Neural cell (in vitro differentiated cells): ENCODE results near the gene COL1A1. TPM values are rescaled to one million over a fixed set of nuclear protein-coding genes. Genes with fewer than 3 reads are reported as not detected.

ENCODE experiments used
- H2AFZ ChIP-seq: fragments of 200-600, 300-800 bp; sonication (generic), shearing (Covaris generic); 2 replicates; pipeline ENCODE4 v1.6.0; 2014; ENCODE audit warnings: low read depth, mild to moderate bottlenecking, antibody characterized with exemption, low read length, moderate library complexity
- H3F3A ChIP-seq: fragments of 200-600 bp; shearing (Covaris generic); 2 replicates; pipeline ENCODE4 v1.6.1; 2016; ENCODE audit warnings: mild to moderate bottlenecking, moderate library complexity, mixed read lengths, antibody characterized with exemption, low read length; ENCODE audit not compliant: insufficient read depth, poor library complexity, severe bottlenecking
- H3K27ac ChIP-seq: fragments of 200-600, 300-800 bp; sonication (generic), shearing (Covaris generic); 2 replicates; pipeline ENCODE4 v1.5.1; 2014; ENCODE audit warnings: mild to moderate bottlenecking, low read length, moderate library complexity
- H3K27me3 ChIP-seq: fragments of 300-800, 200-600 bp; sonication (generic), shearing (Covaris generic); 2 replicates; pipeline ENCODE4 v1.6.0; 2014; ENCODE audit warnings: mild to moderate bottlenecking, low read depth, low read length, moderate library complexity; ENCODE audit not compliant: insufficient read depth
- H3K36me3 ChIP-seq: fragments of 300-800, 200-600 bp; sonication (generic), shearing (Covaris generic); 2 replicates; pipeline ENCODE4 v1.5.1; 2014; ENCODE audit warnings: mild to moderate bottlenecking, antibody characterized with exemption, low read length, moderate library complexity; ENCODE audit not compliant: insufficient read depth
- H3K4me2 ChIP-seq: fragments of 300-800, 200-600 bp; sonication (generic), shearing (Covaris generic); 2 replicates; pipeline ENCODE4 v1.6.0; 2014; ENCODE audit warnings: mild to moderate bottlenecking, low read length
- H3K4me3 ChIP-seq: fragments of 300-800, 200-600 bp; sonication (generic), shearing (Covaris generic); 2 replicates; pipeline ENCODE4 v1.5.1; 2014; ENCODE audit warnings: mild to moderate bottlenecking, low read length, moderate library complexity
- H3K79me2 ChIP-seq: fragments of 200-600 bp; shearing (Covaris generic); replicated peaks from 2 replicates; pipeline ENCODE4 v1.6.0; 2014; ENCODE audit warnings: mild to moderate bottlenecking, low read length, moderate library complexity; ENCODE audit not compliant: insufficient read depth
- H3K9ac ChIP-seq: fragments of 300-800, 200-600 bp; sonication (generic), shearing (Covaris generic); 2 replicates; pipeline ENCODE4 v1.6.1; 2016; ENCODE audit warnings: mild to moderate bottlenecking, low read length, mixed read lengths
- H3K9me2 ChIP-seq: fragments of 200-600 bp; shearing (Covaris generic); 2 replicates; pipeline ENCODE4 v1.6.1; 2016; ENCODE audit warnings: mild to moderate bottlenecking, low read length, mixed read lengths; ENCODE audit not compliant: insufficient read depth
- H3K9me3 ChIP-seq: fragments of 200-600, 300-800 bp; sonication (generic), shearing (Covaris generic); 2 replicates; pipeline ENCODE4 v1.6.1; 2016; ENCODE audit warnings: mild to moderate bottlenecking, mixed run types, low read length, moderate library complexity, mixed read lengths
- H4K20me1 ChIP-seq: fragments of 200-600 bp; shearing (Covaris generic); 2 replicates; pipeline ENCODE4 v1.6.1; 2016; ENCODE audit warnings: mild to moderate bottlenecking, mixed run types; ENCODE audit not compliant: insufficient read depth
- CTCF ChIP-seq: fragments of 450-650 bp; IDR thresholded peaks from 2 replicates; pipeline ENCODE4 v1.5.1; 2014; ENCODE audit warnings: antibody characterized with exemption, mild to moderate bottlenecking, moderate library complexity; ENCODE audit not compliant: poor library complexity, severe bottlenecking
- EP300 ChIP-seq: fragments of 450-650 bp; conservative IDR thresholded peaks from 2 replicates; pipeline ENCODE4 v1.6.1; 2014; ENCODE audit warnings: antibody characterized with exemption, mild to moderate bottlenecking, moderate library complexity; ENCODE audit not compliant: poor library complexity, severe bottlenecking
- EZH2 ChIP-seq: fragments of 200-600, 300-800 bp; shearing (Covaris generic), sonication (generic); IDR thresholded peaks from 2 replicates; pipeline ENCODE4 v1.6.1; 2014; ENCODE audit warnings: antibody characterized with exemption, low read length, borderline replicate concordance, mild to moderate bottlenecking; ENCODE audit not compliant: insufficient read depth, poor library complexity, severe bottlenecking
- MXI1 ChIP-seq: fragments of 450-650 bp; conservative IDR thresholded peaks from 2 replicates; pipeline ENCODE4 v1.6.1; 2014; ENCODE audit warnings: antibody characterized with exemption, mild to moderate bottlenecking; ENCODE audit not compliant: poor library complexity, severe bottlenecking
- POLR2AphosphoS5 ChIP-seq: IDR thresholded peaks from 2 replicates; pipeline ENCODE4 v1.6.1; 2012
- RAD21 ChIP-seq: fragments of 450-650 bp; conservative IDR thresholded peaks from 2 replicates; pipeline ENCODE4 v1.6.1; 2014; ENCODE audit warnings: antibody characterized with exemption, mild to moderate bottlenecking, moderate library complexity
- REST ChIP-seq: IDR thresholded peaks from 2 replicates; pipeline ENCODE4 v1.6.1; 2012; ENCODE audit warnings: borderline replicate concordance
- SMC3 ChIP-seq: fragments of 450-650 bp; conservative IDR thresholded peaks from 2 replicates; pipeline ENCODE4 v1.6.1; 2014; ENCODE audit warnings: antibody characterized with exemption, mild to moderate bottlenecking, moderate library complexity; ENCODE audit not compliant: poor library complexity
- TAF1 ChIP-seq: IDR thresholded peaks from 2 replicates; pipeline ENCODE4 v1.6.1; 2012; ENCODE audit warnings: low read depth
- polyA plus RNA-seq: library from polyadenylated mRNA; depleted of rRNA; stranded (reverse); fragments of >200 nt; gene quantifications from 2 replicates; pipeline ENCODE4 v1.2.3, GENCODE V29; 2014

COL1A1 gene
- polyA plus RNA-seq, 1 donor from 2014 or later: 0.14 TPM

GRCh38 chr17:50164697-50164988 lies 36.8 kb downstream of the COL1A1 start:
- Histone ChIP-seq H3K36me3 (no peaks in the 10 kb centered on the region), H3K9ac (no peak overlapping the region), H3F3A (no peaks in the 10 kb centered on the region), H3K4me3 (no peak overlapping the region), H3K4me2 (no peak overlapping the region), H4K20me1 (no peaks in the 10 kb centered on the region), H3K79me2 (no peaks in the 10 kb centered on the region), H3K27me3 (no peaks in the 10 kb centered on the region), H3K27ac (no peak overlapping the region), H2AFZ (no peak overlapping the region), H3K9me2 (no peaks in the 10 kb centered on the region), H3K9me3 (no peaks in the 10 kb centered on the region)
- no peak for TF ChIP-seq MXI1
- TF ChIP-seq CTCF: no peak

GRCh38 chr17:50163843-50164696 lies 37.4 kb downstream of the COL1A1 start:
- no peaks in the 10 kb centered on the region for H3K9me3 ChIP-seq
- no peak overlapping the region for H3K27ac ChIP-seq
- no peaks in the 10 kb centered on the region for H3K36me3 ChIP-seq
- no peak for TF ChIP-seq CTCF
- TF ChIP-seq TAF1: no peak
- TF ChIP-seq MXI1: no peak
- no peak for TF ChIP-seq EZH2
- no peak for TF ChIP-seq REST
- TF ChIP-seq RAD21: no peak
- no peak for TF ChIP-seq POLR2AphosphoS5
- no peak for TF ChIP-seq EP300
- no peak for TF ChIP-seq SMC3
- no peak overlapping the region for H3K4me3 ChIP-seq
- no peaks in the 10 kb centered on the region for H3K9me2 ChIP-seq
- no peak overlapping the region for H3K4me2 ChIP-seq
- H3F3A ChIP-seq: no peaks in the 10 kb centered on the region
- no peaks in the 10 kb centered on the region for H3K27me3 ChIP-seq
- no peak overlapping the region for H2AFZ ChIP-seq
- H4K20me1 ChIP-seq: no peaks in the 10 kb centered on the region
- H3K79me2 ChIP-seq: no peaks in the 10 kb centered on the region
- H3K9ac ChIP-seq: no peak overlapping the region
